ENCODE data around the gene DTWD1.
"Not testable (repeated sequence)": the region's sequence is repeated elsewhere in the genome, so short reads cannot be mapped to it uniquely, and the experiment has no call there.

Gene DTWD1

DNA sequence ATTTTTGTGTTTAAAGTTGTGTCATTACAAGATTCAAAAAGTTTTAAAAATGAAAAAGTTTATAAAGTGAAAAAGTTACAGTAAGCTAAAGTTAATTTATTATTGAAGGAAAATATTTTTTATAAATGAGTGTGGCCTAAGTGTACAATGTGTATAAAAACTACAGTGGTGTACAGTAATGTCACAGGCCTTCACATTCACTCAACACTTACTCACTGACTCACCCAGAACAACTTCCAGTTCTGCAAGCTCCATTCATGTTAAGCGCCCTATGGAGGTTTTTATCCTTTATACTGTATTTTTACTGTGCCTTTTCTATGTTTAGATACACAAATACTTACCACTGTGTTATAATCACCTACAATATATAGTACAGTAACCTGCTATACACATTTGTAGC, 76.3 kb downstream of the DTWD1 start:
- POLR2A ChIA-PET, result no interaction called here
- CTCF ChIA-PET, result interaction anchor here (1.3 to 1.9 kb wide), 3 partner anchors 10 to 50 kb away, joined by 3 to 5 read pairs (median 5); no protein-coding TSS in a partner anchor
- TF ChIP-seq, protein P1, sequence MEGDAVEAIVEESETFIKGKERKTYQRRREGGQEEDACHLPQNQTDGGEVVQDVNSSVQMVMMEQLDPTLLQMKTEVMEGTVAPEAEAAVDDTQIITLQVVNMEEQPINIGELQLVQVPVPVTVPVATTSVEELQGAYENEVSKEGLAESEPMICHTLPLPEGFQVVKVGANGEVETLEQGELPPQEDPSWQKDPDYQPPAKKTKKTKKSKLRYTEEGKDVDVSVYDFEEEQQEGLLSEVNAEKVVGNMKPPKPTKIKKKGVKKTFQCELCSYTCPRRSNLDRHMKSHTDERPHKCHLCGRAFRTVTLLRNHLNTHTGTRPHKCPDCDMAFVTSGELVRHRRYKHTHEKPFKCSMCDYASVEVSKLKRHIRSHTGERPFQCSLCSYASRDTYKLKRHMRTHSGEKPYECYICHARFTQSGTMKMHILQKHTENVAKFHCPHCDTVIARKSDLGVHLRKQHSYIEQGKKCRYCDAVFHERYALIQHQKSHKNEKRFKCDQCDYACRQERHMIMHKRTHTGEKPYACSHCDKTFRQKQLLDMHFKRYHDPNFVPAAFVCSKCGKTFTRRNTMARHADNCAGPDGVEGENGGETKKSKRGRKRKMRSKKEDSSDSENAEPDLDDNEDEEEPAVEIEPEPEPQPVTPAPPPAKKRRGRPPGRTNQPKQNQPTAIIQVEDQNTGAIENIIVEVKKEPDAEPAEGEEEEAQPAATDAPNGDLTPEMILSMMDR (IDR thresholded peaks at IDR 0.05; ENCODE audit: control extremely low read depth, extremely low read depth, low read depth, missing control alignments), result no peak
- DNase-seq (ENCODE audit: extremely low spot score), result no peak

DNA sequence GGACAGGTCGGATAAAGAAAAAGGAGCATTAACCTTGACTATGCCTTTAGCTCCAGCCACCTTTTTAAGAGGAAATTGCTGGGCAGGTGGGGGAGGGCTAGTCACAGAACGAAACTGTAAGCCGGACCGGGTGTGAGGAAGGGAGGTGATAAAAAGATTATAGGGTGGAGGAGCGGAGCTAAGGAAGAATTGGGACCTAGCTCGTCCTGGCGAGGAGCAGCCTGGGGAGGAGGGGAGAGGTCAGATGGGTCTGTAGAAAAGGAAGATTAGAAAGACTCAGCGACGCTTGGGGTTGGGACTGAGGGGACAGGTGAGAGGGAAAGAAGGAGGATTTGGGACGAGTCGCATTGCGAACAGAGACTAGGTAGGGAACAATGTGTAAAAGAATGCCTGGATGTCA, 82.1 kb downstream of the DTWD1 start:
- DNase-seq (ENCODE audit: extremely low spot score); CTCF ChIA-PET; POLR2A ChIA-PET: not testable (repeated sequence)

Data from GM10248 (cell line).